Inflammatory macrophage treated with lipopolysaccharide for 1 hour (primary cell): ENCODE results near the gene KCNQ5.
"Not testable (repeated sequence)": the region's sequence is repeated elsewhere in the genome, so short reads cannot be mapped to it uniquely, and the experiment has no call there.

Source experiments
- DNase-seq, 2 donors: peaks; one replicate each; pipeline ENCODE4 v3.0.0-alpha.2; 2020 to 2022

KCNQ5 gene

GRCh38 chr6:73151732-73152131 lies 529.9 kb downstream of the KCNQ5 start:
- DNase-seq, result no peak

- no peak for DNase-seq
Observed at GRCh38 chr6:73152556-73152955, 530.7 kb downstream of the KCNQ5 start.

GRCh38 chr6:73152966-73153757 lies 531.3 kb downstream of the KCNQ5 start:
- DNase-seq, result no peak

- DNase-seq, result no peak
Observed at GRCh38 chr6:73156793-73157767, 535.2 kb downstream of the KCNQ5 start.

GRCh38 chr6:73157870-73158269 lies 536.0 kb downstream of the KCNQ5 start:
- DNase-seq, result no peak

- no peak for DNase-seq
Observed at GRCh38 chr6:73169111-73169510, 547.2 kb downstream of the KCNQ5 start.

GRCh38 chr6:73169633-73170032 lies 547.8 kb downstream of the KCNQ5 start:
- no peak for DNase-seq

GRCh38 chr6:73174646-73175045 lies 552.8 kb downstream of the KCNQ5 start:
- no peak for DNase-seq

- DNase-seq, result no peak
Observed at GRCh38 chr6:73176057-73176456, 554.2 kb downstream of the KCNQ5 start.

- no peak for DNase-seq
Observed at GRCh38 chr6:73177221-73177944, 555.5 kb downstream of the KCNQ5 start.

- DNase-seq, result peak in 1 of 2 donors; percentile 2
Observed at GRCh38 chr6:73180076-73180738, 558.3 kb downstream of the KCNQ5 start.

- DNase-seq, result peak; percentile 48 to 68
Observed at GRCh38 chr6:73180763-73181619, 559.1 kb downstream of the KCNQ5 start.

- DNase-seq, result no peak
Observed at GRCh38 chr6:73182021-73182607, 560.2 kb downstream of the KCNQ5 start.

- not testable (repeated sequence) for DNase-seq
Observed at GRCh38 chr6:73193302-73193701, 571.4 kb downstream of the KCNQ5 start.

- DNase-seq, result no peak
Observed at GRCh38 chr6:73194744-73195143, 572.9 kb downstream of the KCNQ5 start.

- no peak for DNase-seq
Observed at GRCh38 chr6:73200247-73200646, 578.4 kb downstream of the KCNQ5 start.

GRCh38 chr6:73200735-73201134 lies 578.9 kb downstream of the KCNQ5 start:
- DNase-seq, result no peak

GRCh38 chr6:73203098-73203497 lies 581.2 kb downstream of the KCNQ5 start:
- no peak for DNase-seq

- no peak for DNase-seq
Observed at GRCh38 chr6:73204252-73204651, 582.4 kb downstream of the KCNQ5 start.

GRCh38 chr6:73207221-73207837 lies 585.5 kb downstream of the KCNQ5 start:
- no peak for DNase-seq

- no peak for DNase-seq
Observed at GRCh38 chr6:73209117-73209516, 587.3 kb downstream of the KCNQ5 start.
